Parathyroid adenoma (tissue), 2 donors: ENCODE results near the gene TRPM5.
A peak's percentile ranks its signal among the peaks of the same experiment; 100 is the strongest.

Source experiments
- H2AFZ ChIP-seq: fragments of 300-600 bp; sonication (generic); one replicate; pipeline ENCODE4 v1.7.0; 2017; ENCODE audit warnings: antibody characterized with exemption, mild to moderate bottlenecking
- H3K27ac ChIP-seq: fragments of 300-600 bp; sonication (generic); one replicate; pipeline ENCODE4 v1.7.0; 2017
- H3K27me3 ChIP-seq: fragments of 300-600 bp; sonication (generic); one replicate; pipeline ENCODE4 v1.7.0; 2017; ENCODE audit warnings: low read length; ENCODE audit not compliant: control insufficient read depth, insufficient read depth
- H3K36me3 ChIP-seq: fragments of 300-600 bp; sonication (generic); one replicate; pipeline ENCODE4 v1.7.0; 2017; ENCODE audit warnings: low read length; ENCODE audit not compliant: control insufficient read depth, insufficient read depth
- H3K4me1 ChIP-seq: fragments of 300-600 bp; sonication (generic); one replicate; pipeline ENCODE4 v1.7.0; 2017; ENCODE audit warnings: control low read depth
- H3K4me2 ChIP-seq: fragments of 300-600 bp; sonication (generic); one replicate; pipeline ENCODE4 v1.7.0; 2017; ENCODE audit warnings: low read length
- H3K4me3 ChIP-seq: fragments of 300-600 bp; sonication (generic); one replicate; pipeline ENCODE4 v1.7.0; 2017; ENCODE audit warnings: low read depth, low read length
- H3K79me2 ChIP-seq: fragments of 300-600 bp; sonication (generic); one replicate; pipeline ENCODE4 v1.7.0; 2017; ENCODE audit warnings: control low read depth
- H3K9ac ChIP-seq: fragments of 300-600 bp; sonication (generic); one replicate; pipeline ENCODE4 v1.7.0; 2017; ENCODE audit warnings: mild to moderate bottlenecking
- H3K9me3 ChIP-seq: fragments of 300-600 bp; sonication (generic); one replicate; pipeline ENCODE4 v1.7.0; 2017; ENCODE audit warnings: low read length; ENCODE audit not compliant: control insufficient read depth
- CTCF ChIP-seq: fragments of 300-600 bp; sonication (generic); IDR thresholded peaks from one replicate; pipeline ENCODE4 v1.7.0; 2017; ENCODE audit warnings: antibody characterized with exemption, mild to moderate bottlenecking
- donor health status: primary hyperparathyroidism.

TRPM5 gene

GRCh38 chr11:2398664-2399355 is 45.5 kb downstream of the TRPM5 start:
- no peaks in the 10 kb centered on the region for H3K9me3 ChIP-seq
- no peaks in the 10 kb centered on the region for H3K36me3 ChIP-seq
- H3K4me2 ChIP-seq: no peak overlapping the region
- H3K79me2 ChIP-seq: peaks cover 5% of the 10 kb centered on the region
- H2AFZ ChIP-seq: no peak overlapping the region
- H3K4me3 ChIP-seq: no peak overlapping the region
- no peak for TF ChIP-seq CTCF
- no peaks in the 10 kb centered on the region for H3K27me3 ChIP-seq
- H3K9ac ChIP-seq: peak overlapping the region; percentile 69
- H3K27ac ChIP-seq: peak overlapping the region; percentile 94
- peaks cover 5% of the 10 kb centered on the region for H3K4me1 ChIP-seq

- Histone ChIP-seq H3K4me2 (no peak overlapping the region), H3K27me3 (no peaks in the 10 kb centered on the region), H3K27ac (no peak overlapping the region), H3K36me3 (no peaks in the 10 kb centered on the region), H2AFZ (no peak overlapping the region), H3K4me3 (no peak overlapping the region), H3K79me2 (peaks cover 5% of the 10 kb centered on the region), H3K9ac (no peak overlapping the region), H3K9me3 (no peaks in the 10 kb centered on the region), H3K4me1 (peaks cover 5% of the 10 kb centered on the region)
- no peak for TF ChIP-seq CTCF
These were observed 47.3 kb downstream of the TRPM5 start for GRCh38 chr11:2397005-2397404.

GRCh38 chr11:2396471-2396870 is 47.8 kb downstream of the TRPM5 start:
- H3K27me3 ChIP-seq: no peaks in the 10 kb centered on the region
- H3K4me1 ChIP-seq: peaks cover 5% of the 10 kb centered on the region
- H3K9ac ChIP-seq: no peak overlapping the region
- no peak overlapping the region for H2AFZ ChIP-seq
- TF ChIP-seq CTCF: no peak
- no peak overlapping the region for H3K27ac ChIP-seq
- no peaks in the 10 kb centered on the region for H3K36me3 ChIP-seq
- H3K4me3 ChIP-seq: no peak overlapping the region
- H3K9me3 ChIP-seq: no peaks in the 10 kb centered on the region
- peaks cover 3% of the 10 kb centered on the region for H3K79me2 ChIP-seq
- H3K4me2 ChIP-seq: no peak overlapping the region

GRCh38 chr11:2395856-2396255 is 48.5 kb downstream of the TRPM5 start:
- Histone ChIP-seq H3K4me3 (no peak overlapping the region), H3K9ac (no peak overlapping the region), H3K4me1 (peaks cover 5% of the 10 kb centered on the region), H3K4me2 (no peak overlapping the region), H2AFZ (no peak overlapping the region), H3K36me3 (no peaks in the 10 kb centered on the region), H3K79me2 (no peaks in the 10 kb centered on the region), H3K27ac (no peak overlapping the region), H3K9me3 (no peaks in the 10 kb centered on the region), H3K27me3 (no peaks in the 10 kb centered on the region)
- no peak for TF ChIP-seq CTCF

GRCh38 chr11:2395211-2395730 is 49.0 kb downstream of the TRPM5 start:
- Histone ChIP-seq H3K4me1 (peaks cover 5% of the 10 kb centered on the region), H3K27ac (no peak overlapping the region), H3K79me2 (no peaks in the 10 kb centered on the region), H3K9me3 (no peaks in the 10 kb centered on the region), H3K9ac (no peak overlapping the region), H3K36me3 (no peaks in the 10 kb centered on the region), H3K27me3 (no peaks in the 10 kb centered on the region), H2AFZ (no peak overlapping the region), H3K4me2 (no peak overlapping the region), H3K4me3 (no peak overlapping the region)
- TF ChIP-seq CTCF: no peak
